KG1 (cell line): ENCODE results near the gene ALOX12B.

Source experiments
- DNase-seq: peaks from one replicate; lab custom pipeline; 2025; lab: John Stamatoyannopoulos, UW

ALOX12B gene

GRCh38 chr17:8087075-8087951 is at the start of gene ALOX12B:
TSS of gene ALOX12B (minus strand) at chr17:8087716. CDS start at chr17:8087442, 274 bp downstream.
- DNase-seq, result no peak

- no peak for DNase-seq
Measured at GRCh38 chr17:8133941-8134340, 46.4 kb upstream of the ALOX12B start.

- DNase-seq, result no peak
Measured at GRCh38 chr17:8133399-8133798, 45.9 kb upstream of the ALOX12B start.

DNA sequence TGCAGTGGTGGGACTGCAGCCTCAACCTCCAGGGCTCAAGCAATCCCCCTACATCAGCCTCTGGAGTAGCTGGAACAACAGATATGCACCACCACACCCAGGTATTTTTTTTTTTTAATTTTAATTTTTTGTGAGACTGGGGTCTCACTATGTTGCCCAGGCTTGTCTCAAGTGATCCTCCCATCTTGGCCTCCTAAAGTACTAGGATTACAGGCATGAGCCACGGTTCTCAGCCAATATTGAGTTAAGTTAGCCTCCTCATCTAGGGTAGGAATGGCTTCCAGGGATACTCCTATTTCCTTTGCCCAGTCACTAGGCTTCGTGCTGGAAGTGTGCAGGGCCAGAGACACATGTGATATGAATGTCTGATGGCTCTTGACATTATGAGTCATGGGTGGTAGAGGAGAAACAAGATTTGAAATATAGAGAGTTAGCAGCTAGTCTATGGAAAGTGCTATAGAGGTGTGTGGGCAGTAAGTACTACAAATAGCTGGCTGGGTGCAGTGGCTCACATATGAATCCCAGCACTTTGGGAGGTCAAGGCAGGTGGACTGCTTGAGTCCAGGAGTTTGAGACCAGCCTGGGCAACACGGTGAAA is 44.4 kb upstream of the ALOX12B start:
- DNase-seq, result no peak

GRCh38 chr17:8128125-8128784 is 40.7 kb upstream of the ALOX12B start:
- DNase-seq, result no peak

DNA sequence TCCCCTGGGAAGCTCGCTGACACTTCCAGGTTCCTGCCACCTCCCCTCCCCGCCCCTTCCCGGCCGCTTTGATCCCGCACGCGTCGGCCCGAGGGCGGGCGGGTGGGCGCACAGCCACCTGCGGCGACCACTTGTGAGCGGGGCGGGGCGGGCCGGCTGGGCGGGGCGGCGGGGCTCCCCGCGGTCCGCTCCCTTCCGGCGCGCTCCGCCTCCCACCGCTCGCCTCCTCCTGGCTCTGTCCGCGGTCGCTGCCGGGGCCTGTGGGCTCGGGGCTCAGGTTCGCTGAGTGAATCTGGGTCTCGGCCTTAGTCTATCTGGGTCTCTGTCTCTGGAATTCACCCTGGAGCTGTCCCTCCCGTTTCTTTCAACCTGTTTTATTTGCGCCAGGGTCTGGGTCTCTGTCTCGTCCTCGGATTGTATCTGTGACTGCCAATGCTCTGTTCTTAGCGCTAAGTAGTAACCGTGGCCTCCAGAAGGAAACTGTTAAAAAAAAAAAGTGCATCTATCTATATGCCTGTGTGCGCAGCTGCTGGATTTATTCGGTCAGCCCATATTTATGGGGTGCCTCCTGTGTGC is 39.1 kb upstream of the ALOX12B start:
- DNase-seq, result no peak

DNA sequence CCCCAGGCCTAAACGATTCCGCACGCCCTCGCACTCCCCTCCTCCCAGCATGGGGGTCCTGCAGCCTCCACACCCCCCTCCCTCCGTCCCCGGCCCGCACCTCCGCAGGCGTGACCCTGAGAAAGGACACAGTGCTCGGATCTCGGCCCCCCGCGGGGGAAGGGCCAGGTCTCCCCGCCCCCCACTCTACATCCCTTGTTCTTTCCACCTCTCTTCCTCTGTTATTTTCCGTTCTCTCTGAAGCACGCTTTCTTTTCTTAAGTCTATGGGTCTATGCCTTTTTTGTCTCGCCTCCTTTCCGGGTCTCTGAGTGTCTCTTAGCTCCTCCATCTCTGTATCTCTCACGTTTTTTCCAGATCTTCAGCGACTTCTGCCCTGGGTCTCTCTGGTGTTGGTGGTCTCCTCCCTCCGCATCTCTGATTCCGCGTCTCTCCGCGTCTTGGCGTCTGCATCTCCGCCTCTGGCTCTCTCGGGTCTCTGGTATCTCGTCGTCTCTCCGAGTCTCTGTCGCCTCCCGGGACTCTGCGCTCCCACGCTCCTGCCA is 38.5 kb upstream of the ALOX12B start:
- DNase-seq, result no peak

DNA sequence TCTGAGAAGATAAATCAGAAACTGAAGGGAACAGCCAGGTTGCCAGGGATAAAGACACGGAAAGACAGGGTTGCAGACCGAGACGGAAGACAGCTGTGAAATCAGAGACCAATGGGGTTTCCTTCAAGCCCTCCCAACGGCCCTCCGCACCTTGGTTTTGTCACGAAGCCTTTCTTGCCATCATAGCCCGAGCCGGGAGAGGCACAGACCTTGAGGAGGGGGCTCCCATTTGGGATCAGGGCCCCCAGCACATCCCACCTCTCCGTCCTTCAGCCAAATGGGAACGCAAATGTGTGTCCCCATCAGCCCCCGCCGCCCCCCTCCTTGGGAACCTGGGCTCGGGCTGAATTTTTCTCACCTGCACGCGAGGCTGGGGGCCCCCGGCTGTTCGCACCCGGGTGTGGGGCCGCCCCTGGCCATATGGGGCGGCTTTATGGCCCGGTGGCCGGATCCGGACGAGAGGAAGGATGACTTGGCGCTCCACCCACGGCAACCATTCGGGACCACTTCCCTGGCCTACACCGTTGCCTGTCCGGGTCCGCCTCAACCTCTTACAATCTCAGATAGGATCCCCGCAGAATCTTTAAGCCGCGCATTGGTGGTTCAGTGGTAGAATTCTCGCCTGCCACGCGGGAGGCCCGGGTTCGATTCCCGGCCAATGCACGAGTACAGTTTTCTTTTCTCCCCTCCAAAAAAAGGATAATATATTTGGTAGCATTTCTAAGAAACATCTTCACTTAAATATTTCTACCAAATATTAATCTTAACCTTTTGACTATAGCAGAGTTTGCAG is 37.8 kb upstream of the ALOX12B start:
- DNase-seq, result peak; percentile 54

- peak; percentile 3 for DNase-seq
Measured at GRCh38 chr17:8124350-8125153, 37.0 kb upstream of the ALOX12B start.

- no peak for DNase-seq
Measured at GRCh38 chr17:8123695-8124349, 36.3 kb upstream of the ALOX12B start, which contains the start of gene HES7. TSS of gene HES7 (minus strand) at chr17:8124106. CDS start at chr17:8124084, 22 bp downstream.

DNA sequence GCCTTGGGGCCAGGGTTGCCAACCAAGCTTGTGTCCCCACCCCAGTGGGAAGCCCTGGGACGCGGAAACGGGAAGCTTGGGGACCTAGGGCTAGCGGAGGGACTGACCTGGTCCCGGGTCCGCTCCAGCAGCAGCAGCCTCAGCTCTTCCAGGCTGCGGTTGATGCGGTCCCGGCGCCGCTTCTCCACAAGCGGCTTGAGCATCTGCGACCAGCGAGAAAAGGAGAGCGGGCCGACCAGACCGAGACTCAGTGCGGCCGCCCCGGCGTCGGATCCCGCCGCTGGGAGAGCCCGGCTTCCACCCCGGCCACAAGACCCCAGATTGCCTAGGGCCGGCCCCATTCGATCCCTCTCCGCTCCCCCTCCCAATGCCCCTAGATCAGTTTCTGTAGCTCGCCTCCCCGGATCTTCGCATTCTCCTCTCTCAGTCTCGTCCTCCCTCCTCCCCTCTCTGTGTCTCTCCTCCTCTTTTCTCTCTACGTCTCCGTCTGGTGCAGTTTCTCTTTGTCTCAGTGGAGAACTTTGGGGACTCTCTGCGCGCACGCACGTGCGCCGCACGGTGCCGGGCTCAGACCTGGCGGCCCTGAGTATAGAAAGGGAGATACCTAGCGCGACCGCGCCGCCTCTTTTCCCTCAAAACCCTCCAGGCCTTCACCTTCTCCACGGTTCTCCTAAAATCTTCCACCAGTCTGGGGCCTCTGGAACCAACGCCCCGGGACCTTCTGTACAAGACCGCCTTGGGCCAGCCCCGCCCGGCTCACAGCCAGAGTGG is 35.6 kb upstream of the ALOX12B start:
- DNase-seq, result no peak

DNA sequence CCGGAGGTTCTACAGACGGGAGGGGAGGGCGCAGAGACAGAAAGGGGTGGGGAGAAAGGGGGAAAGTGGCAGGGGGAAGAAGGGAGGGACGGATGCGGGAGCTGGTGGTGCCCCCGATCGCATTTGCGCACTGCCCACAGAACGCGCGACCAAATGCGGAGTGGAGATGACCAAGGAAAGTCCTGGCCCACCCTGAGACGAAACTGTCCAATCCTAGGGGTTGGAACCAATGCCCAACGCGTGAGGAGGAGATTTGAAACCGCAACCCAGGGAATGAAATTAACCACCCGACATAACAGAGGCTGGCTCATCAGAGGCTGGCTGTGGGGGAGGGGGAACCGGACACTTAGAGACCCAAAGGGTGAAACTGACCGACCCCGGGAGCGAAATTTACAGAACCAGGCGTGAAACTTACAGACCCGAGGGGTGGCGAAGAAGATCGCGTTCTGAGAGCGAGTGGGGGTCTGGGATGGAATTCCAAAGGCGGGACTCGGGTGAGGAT is 35.0 kb upstream of the ALOX12B start:
- DNase-seq, result no peak

- peak; percentile 23 for DNase-seq
Measured at GRCh38 chr17:8121681-8122421, 34.3 kb upstream of the ALOX12B start.

DNA sequence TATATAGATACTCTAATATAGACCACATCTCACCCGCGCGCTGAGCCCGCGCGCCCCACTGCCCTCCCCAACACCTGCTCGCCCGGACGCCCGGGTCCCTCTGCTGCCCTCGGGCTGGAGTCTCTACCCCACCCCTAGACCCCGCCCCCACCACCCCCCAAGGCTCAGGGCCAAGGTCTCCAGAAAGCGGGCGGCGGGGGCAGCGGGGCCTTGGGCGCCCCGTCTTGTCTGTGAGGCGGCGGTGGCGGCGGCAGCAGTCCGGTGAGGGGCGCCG is 33.8 kb upstream of the ALOX12B start:
- no peak for DNase-seq

GRCh38 chr17:8120520-8121406 is 33.2 kb upstream of the ALOX12B start:
- DNase-seq, result no peak

GRCh38 chr17:8119581-8120519 is 32.3 kb upstream of the ALOX12B start:
- peak; percentile 65 for DNase-seq
